CD8-positive, alpha-beta memory T cell (primary cell): ENCODE data around the gene RAPGEF1. TPM values are rescaled to one million over a fixed set of nuclear protein-coding genes. Genes with fewer than 3 reads are reported as not detected.
A peak's percentile ranks its signal among the peaks of the same experiment; 100 is the strongest.

ENCODE experiments used
- CTCF ChIA-PET: fragments of 350-600 bp; sonication (Branson Sonifier 250); formaldehyde crosslinking; loops from one replicate; lab custom pipeline; 2021; ENCODE audit warnings: antibody characterized with exemption; lab: Charles Lee
- POLR2A ChIA-PET: fragments of 350-600 bp; sonication (Branson Sonifier 250); formaldehyde crosslinking; loops from one replicate; lab custom pipeline; 2021; ENCODE audit warnings: antibody characterized with exemption; lab: Charles Lee
- DNase-seq, 5 donors: peaks; one replicate each; pipeline versions ENCODE4 v3.0.0 to v3.0.0-alpha.2; 2020 to 2022; ENCODE audit warnings: mixed read lengths in 1 of 5
- H3K27ac ChIP-seq: one replicate; pipeline ENCODE4 v1.7.0; 2013; ENCODE audit warnings: low read depth, mild to moderate bottlenecking, low read length, moderate library complexity
- H3K27me3 ChIP-seq: 2 replicates; pipeline ENCODE4 v1.7.0; 2013; ENCODE audit warnings: low read length, mild to moderate bottlenecking; ENCODE audit not compliant: insufficient read depth, poor library complexity, severe bottlenecking
- H3K36me3 ChIP-seq: 2 replicates; pipeline ENCODE4 v1.7.0; 2013; ENCODE audit warnings: mild to moderate bottlenecking, low read length, moderate library complexity; ENCODE audit not compliant: insufficient read depth
- H3K4me1 ChIP-seq: 2 replicates; pipeline ENCODE4 v1.7.0; 2013; ENCODE audit warnings: mild to moderate bottlenecking, low read length, moderate library complexity; ENCODE audit not compliant: insufficient read depth
- H3K4me3 ChIP-seq: 2 replicates; pipeline ENCODE4 v1.7.0; 2013; ENCODE audit warnings: mild to moderate bottlenecking, low read length
- H3K9me3 ChIP-seq: 2 replicates; pipeline ENCODE4 v1.7.0; 2013; ENCODE audit warnings: mild to moderate bottlenecking, low read length
- H3K27ac Mint-ChIP-seq, 8 donors: one replicate each; pipeline ENCODE4 v1.8.0; 2020 to 2021; ENCODE audit warnings: mixed read lengths in 8 of 8, mild to moderate bottlenecking in 6 of 8, inconsistent platforms in 3 of 8, moderate library complexity in 3 of 8
- H3K27me3 Mint-ChIP-seq, 2 donors: one replicate each; pipeline ENCODE4 v1.8.0; 2020 to 2021; ENCODE audit warnings: mixed read lengths in 2 of 2, mild to moderate bottlenecking in 1 of 2, moderate library complexity in 1 of 2
- H3K36me3 Mint-ChIP-seq, 3 donors: one replicate each; pipeline ENCODE4 v1.8.0; 2020 to 2021; ENCODE audit warnings: mixed read lengths in 3 of 3, inconsistent platforms in 1 of 3, mild to moderate bottlenecking in 1 of 3
- H3K4me1 Mint-ChIP-seq, 3 donors: one replicate each; pipeline ENCODE4 v1.8.0; 2020 to 2021; ENCODE audit warnings: mixed read lengths in 3 of 3, inconsistent platforms in 1 of 3, mild to moderate bottlenecking in 1 of 3
- H3K4me3 Mint-ChIP-seq, 7 donors: one replicate each; pipeline ENCODE4 v1.8.0; 2020 to 2021; ENCODE audit warnings: mixed read lengths in 7 of 7, mild to moderate bottlenecking in 6 of 7, moderate library complexity in 4 of 7, inconsistent platforms in 2 of 7
- H3K9me3 Mint-ChIP-seq, 5 donors: one replicate each; pipeline ENCODE4 v1.8.0; 2020 to 2022; ENCODE audit warnings: mixed read lengths in 5 of 5, mild to moderate bottlenecking in 3 of 5, moderate library complexity in 2 of 5, inconsistent platforms in 1 of 5
- polyA plus RNA-seq: library from polyadenylated mRNA; unstranded; fragments of 300-500 nt; fragmentation: Illumina TruSeq; gene quantifications from one replicate; pipeline ENCODE4 v1.2.3, GENCODE V29; 2021
- total RNA-seq, 2 experiments: library from RNA; stranded (reverse); gene quantifications; one replicate each; pipeline ENCODE4 v1.2.3, GENCODE V29; 2021

RAPGEF1 gene
- total RNA-seq, result 100 to 1,000 TPM; 145 to 148 TPM
- polyA plus RNA-seq, result 20.1 TPM

DNA sequence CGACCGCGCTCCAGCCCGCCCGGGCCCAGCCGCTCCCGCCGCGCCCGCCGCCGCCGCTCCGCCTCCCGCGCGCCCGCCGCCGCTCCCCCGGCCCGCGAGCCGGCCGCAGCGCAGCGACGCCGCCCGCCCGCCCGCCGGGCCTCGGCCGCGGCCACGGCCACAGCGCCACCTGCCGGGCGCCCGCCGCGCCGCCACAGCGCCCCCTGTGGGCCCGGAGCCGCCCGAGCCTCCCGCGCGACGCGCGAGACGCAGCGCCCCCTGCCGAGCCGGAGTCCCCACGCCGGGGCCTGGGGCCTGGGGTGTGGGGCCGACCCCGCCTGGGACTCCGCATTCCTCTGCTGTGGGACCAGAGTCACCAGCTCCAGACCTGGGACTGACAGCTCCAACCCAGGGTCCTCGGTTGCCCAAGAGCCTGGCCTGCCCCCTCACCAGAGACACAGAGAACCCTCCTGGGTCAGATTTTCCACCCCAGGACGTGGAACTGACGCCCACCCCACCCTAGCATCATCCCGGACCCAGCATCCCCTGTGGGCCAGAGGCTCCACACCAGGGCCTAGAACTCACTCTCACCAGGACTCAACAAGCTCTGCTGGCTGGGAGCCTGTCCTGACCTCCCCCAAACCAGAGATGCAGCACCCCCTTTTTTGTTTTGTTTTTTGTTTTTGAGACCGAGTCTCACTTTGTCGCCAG is at the start of gene RAPGEF1:
RAPGEF1 (minus strand) TSS at position 118 of the 690 bp plus-strand sequence. CDS start 246 bp downstream, outside the sequence.
- peak; percentile 73 to 86 (median 78) for DNase-seq
- CTCF ChIA-PET, result interaction anchor here (0.7 to 9.7 kb wide), 26 partner anchors 8 to 561 kb away, joined by 3 to 119 read pairs (median 4); no protein-coding TSS in a partner anchor
- H3K27me3 Mint-ChIP-seq, result peaks cover 0 to 2% of the 10 kb centered on the region in 2 donors
- Histone ChIP-seq H3K9me3 (no peaks in the 10 kb centered on the region), H3K36me3 (no peaks in the 10 kb centered on the region), H3K27me3 (no peaks in the 10 kb centered on the region), H3K4me3 (peak within 1 kb of the TSS; percentile 51), H3K4me1 (peaks cover 62% of the 10 kb centered on the region), H3K27ac (peak within 1 kb of the TSS; percentile 33)
- H3K9me3 Mint-ChIP-seq, result peaks cover 0 to 1% (median 0%) of the 10 kb centered on the region in 5 donors
- POLR2A ChIA-PET, result interaction anchor here (0.6 to 2.5 kb wide), 3 partner anchors 20 to 105 kb away, joined by 6 to 11 read pairs (median 8); no protein-coding TSS in a partner anchor
- peak within 1 kb of the TSS; percentile 81 to 98 (median 94) for H3K27ac Mint-ChIP-seq
- H3K4me1 Mint-ChIP-seq, result peaks cover 50 to 67% (median 61%) of the 10 kb centered on the region in 3 donors
- peak within 1 kb of the TSS; percentile 90 to 98 (median 94) for H3K4me3 Mint-ChIP-seq
- H3K36me3 Mint-ChIP-seq, result peaks cover 0 to 19% (median 2%) of the 10 kb centered on the region in 3 donors

DNA sequence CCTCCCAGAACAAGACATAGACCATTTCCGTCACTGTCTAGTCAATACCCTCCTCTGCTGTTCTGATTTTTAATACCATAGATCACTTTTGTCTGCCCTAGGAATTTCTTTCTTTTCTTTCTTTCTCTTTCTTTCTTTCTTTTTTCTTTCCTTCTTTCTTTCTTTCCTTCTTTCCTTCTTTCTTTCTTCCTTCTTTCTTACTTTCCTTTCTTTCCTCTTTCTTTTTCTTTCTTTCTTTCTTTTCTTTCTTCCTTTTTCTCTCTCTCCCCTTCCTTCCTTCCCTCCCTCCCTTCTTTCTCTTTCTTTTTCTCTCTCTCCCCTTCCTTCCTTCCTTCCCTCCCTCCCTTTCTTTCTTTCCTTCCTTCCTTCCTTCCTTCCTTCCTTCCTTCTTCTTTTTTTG is 49.0 kb upstream of the RAPGEF1 start:
- peaks cover 16% of the 10 kb centered on the region for H3K27me3 ChIP-seq
- peaks cover 20 to 62% of the 10 kb centered on the region in 2 donors for H3K27me3 Mint-ChIP-seq

DNA sequence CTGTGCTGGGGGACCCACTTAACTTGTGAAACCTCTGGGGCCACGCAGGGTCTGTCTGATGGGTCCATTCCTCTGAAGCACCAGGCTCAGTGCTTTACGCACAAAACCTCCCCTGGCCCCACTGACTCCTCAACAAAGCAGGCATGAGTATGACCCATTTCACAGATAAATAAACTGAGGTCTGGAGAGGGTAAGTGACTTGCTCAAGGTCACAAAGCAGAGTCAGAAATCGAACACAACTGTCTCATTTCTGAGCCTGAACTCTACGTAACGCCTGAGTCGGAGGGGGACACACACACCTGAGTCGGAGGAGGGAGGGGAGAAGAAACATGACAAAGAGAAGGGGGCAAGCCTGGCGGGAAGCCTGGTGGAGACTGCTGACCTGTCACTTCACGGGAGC is 48.0 kb upstream of the RAPGEF1 start:
- Mint-ChIP-seq H3K27me3 (peaks cover 25 to 68% of the 10 kb centered on the region in 2 donors), H3K4me1 (no peaks in the 10 kb centered on the region), H3K36me3 (no peaks in the 10 kb centered on the region), H3K9me3 (peaks cover 0 to 7% (median 3%) of the 10 kb centered on the region in 5 donors), H3K4me3 (no peak overlapping the region), H3K27ac (no peak overlapping the region)
- ChIA-PET CTCF (no interaction called here), POLR2A (no interaction called here)
- Histone ChIP-seq H3K4me1 (no peaks in the 10 kb centered on the region), H3K9me3 (no peaks in the 10 kb centered on the region), H3K4me3 (no peak overlapping the region), H3K36me3 (no peaks in the 10 kb centered on the region), H3K27me3 (peaks cover 16% of the 10 kb centered on the region), H3K27ac (no peak overlapping the region)
- no peak for DNase-seq

More for the DNA sequence above, 49.0 kb upstream of the RAPGEF1 start:
- H3K27ac ChIP-seq, result no peak overlapping the region
- H3K4me3 ChIP-seq, result no peak overlapping the region
- Mint-ChIP-seq H3K4me1 (no peaks in the 10 kb centered on the region), H3K4me3 (no peak overlapping the region), H3K9me3 (peaks cover 0 to 2% (median 0%) of the 10 kb centered on the region in 5 donors), H3K36me3 (no peaks in the 10 kb centered on the region), H3K27ac (no peak overlapping the region)
- H3K4me1 ChIP-seq, result no peaks in the 10 kb centered on the region
- H3K36me3 ChIP-seq, result no peaks in the 10 kb centered on the region
- ChIA-PET POLR2A (no interaction called here), CTCF (interaction anchor here (0.6 kb wide), 1 partner anchor 1369 kb away, joined by 3 read pairs; no protein-coding TSS in a partner anchor)
- no peak for DNase-seq
- H3K9me3 ChIP-seq, result no peaks in the 10 kb centered on the region

GRCh38 chr9:131784748-131785501 is 45.0 kb upstream of the RAPGEF1 start:
- Mint-ChIP-seq H3K27ac (no peak overlapping the region), H3K9me3 (peaks cover 0 to 7% (median 3%) of the 10 kb centered on the region in 5 donors), H3K27me3 (peaks cover 32 to 51% of the 10 kb centered on the region in 2 donors), H3K4me3 (no peak overlapping the region), H3K36me3 (no peaks in the 10 kb centered on the region), H3K4me1 (no peaks in the 10 kb centered on the region)
- H3K27ac ChIP-seq, result no peak overlapping the region
- POLR2A ChIA-PET, result no interaction called here
- H3K4me3 ChIP-seq, result no peak overlapping the region
- CTCF ChIA-PET, result interaction anchor here (0.6 kb wide), 1 partner anchor 738 kb away, joined by 3 read pairs; no protein-coding TSS in a partner anchor
- no peaks in the 10 kb centered on the region for H3K9me3 ChIP-seq
- H3K36me3 ChIP-seq, result no peaks in the 10 kb centered on the region
- H3K4me1 ChIP-seq, result no peaks in the 10 kb centered on the region
- H3K27me3 ChIP-seq, result peaks cover 16% of the 10 kb centered on the region
- no peak for DNase-seq

GRCh38 chr9:131781069-131781468 is 41.2 kb upstream of the RAPGEF1 start:
- DNase-seq, result no peak
- Mint-ChIP-seq H3K36me3 (no peaks in the 10 kb centered on the region), H3K4me3 (no peak overlapping the region), H3K27ac (no peak overlapping the region), H3K9me3 (peaks cover 0 to 5% (median 3%) of the 10 kb centered on the region in 5 donors), H3K4me1 (no peaks in the 10 kb centered on the region), H3K27me3 (peaks cover 31 to 39% of the 10 kb centered on the region in 2 donors)
- no peaks in the 10 kb centered on the region for H3K36me3 ChIP-seq
- H3K27me3 ChIP-seq, result peaks cover 5% of the 10 kb centered on the region
- no peak overlapping the region for H3K4me3 ChIP-seq
- CTCF ChIA-PET, result no interaction called here
- H3K4me1 ChIP-seq, result no peaks in the 10 kb centered on the region
- no peak overlapping the region for H3K27ac ChIP-seq
- POLR2A ChIA-PET, result no interaction called here
- no peaks in the 10 kb centered on the region for H3K9me3 ChIP-seq

GRCh38 chr9:131776473-131776872 is 36.6 kb upstream of the RAPGEF1 start:
- DNase-seq, result no peak
- H3K27ac ChIP-seq, result no peak overlapping the region
- Mint-ChIP-seq H3K9me3 (no peaks in the 10 kb centered on the region), H3K36me3 (no peaks in the 10 kb centered on the region), H3K27ac (no peak overlapping the region), H3K4me3 (no peak overlapping the region), H3K4me1 (no peaks in the 10 kb centered on the region), H3K27me3 (peaks cover 17 to 38% of the 10 kb centered on the region in 2 donors)
- no peak overlapping the region for H3K4me3 ChIP-seq
- H3K36me3 ChIP-seq, result no peaks in the 10 kb centered on the region
- no peaks in the 10 kb centered on the region for H3K4me1 ChIP-seq
- ChIA-PET POLR2A (no interaction called here), CTCF (interaction anchor here (1.2 kb wide), 1 partner anchor 15 kb away, joined by 3 read pairs; no protein-coding TSS in a partner anchor)
- no peaks in the 10 kb centered on the region for H3K9me3 ChIP-seq
- no peaks in the 10 kb centered on the region for H3K27me3 ChIP-seq

DNA sequence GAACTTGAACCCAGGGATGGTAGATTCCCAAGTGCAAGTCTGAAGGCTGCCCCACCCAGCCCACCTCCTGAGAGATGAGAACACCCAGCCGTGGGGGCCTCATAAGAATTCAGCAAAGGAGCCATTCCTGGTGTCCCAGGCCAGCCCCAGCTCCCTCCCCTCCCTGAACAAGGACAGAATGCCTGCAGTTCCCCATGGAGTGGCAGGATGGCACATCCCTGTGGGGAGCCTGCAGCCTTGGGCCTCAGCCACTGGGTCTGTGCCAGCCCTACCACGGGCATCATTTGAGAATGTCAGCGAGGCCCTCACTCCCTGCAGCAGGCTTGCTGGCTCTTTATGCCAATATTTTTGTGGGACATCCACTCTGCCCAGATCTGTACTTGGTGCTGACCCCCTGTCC is 36.2 kb upstream of the RAPGEF1 start:
- no peak overlapping the region for H3K4me3 Mint-ChIP-seq
- Histone ChIP-seq H3K27me3 (no peaks in the 10 kb centered on the region), H3K4me1 (no peaks in the 10 kb centered on the region), H3K9me3 (no peaks in the 10 kb centered on the region), H3K4me3 (no peak overlapping the region), H3K36me3 (no peaks in the 10 kb centered on the region), H3K27ac (no peak overlapping the region)
- H3K27ac Mint-ChIP-seq, result no peak overlapping the region
- DNase-seq, result no peak
- POLR2A ChIA-PET, result no interaction called here
- CTCF ChIA-PET, result interaction anchor here (1.2 kb wide), 1 partner anchor 14 kb away, joined by 3 read pairs; no protein-coding TSS in a partner anchor
- no peaks in the 10 kb centered on the region for H3K4me1 Mint-ChIP-seq
- no peaks in the 10 kb centered on the region for H3K36me3 Mint-ChIP-seq
- peaks cover 15 to 39% of the 10 kb centered on the region in 2 donors for H3K27me3 Mint-ChIP-seq
- H3K9me3 Mint-ChIP-seq, result no peaks in the 10 kb centered on the region
